Activated CD4-positive, alpha-beta T cell treated with anti-CD3 and anti-CD28 coated beads, Interleukin-2, amount 10 ng/mL, durations not matched to agents 7 days and 5 days (primary cell): ENCODE data around the gene B3GLCT. TPM values are rescaled to one million over a fixed set of nuclear protein-coding genes. Genes with fewer than 3 reads are reported as not detected.

ENCODE experiments used
- CTCF ChIA-PET: fragments of 350-600 bp; sonication (Branson Sonifier 250); formaldehyde crosslinking; loops from one replicate; lab custom pipeline; 2021; ENCODE audit warnings: antibody characterized with exemption; lab: Charles Lee
- POLR2A ChIA-PET: fragments of 350-600 bp; sonication (Branson Sonifier 250); formaldehyde crosslinking; loops from one replicate; lab custom pipeline; 2021; ENCODE audit warnings: antibody characterized with exemption; lab: Charles Lee
- DNase-seq: peaks from one replicate; pipeline ENCODE4 v3.0.0-alpha.2; 2020
- H3K27ac Mint-ChIP-seq: one replicate; pipeline ENCODE4 v1.8.0; 2021; ENCODE audit warnings: mild to moderate bottlenecking, moderate library complexity, mixed read lengths
- H3K27me3 Mint-ChIP-seq: one replicate; pipeline ENCODE4 v1.8.0; 2021; ENCODE audit warnings: mixed read lengths
- H3K36me3 Mint-ChIP-seq: one replicate; pipeline ENCODE4 v1.8.0; 2021; ENCODE audit warnings: low read depth, mixed read lengths
- H3K4me1 Mint-ChIP-seq: one replicate; pipeline ENCODE4 v1.8.0; 2021; ENCODE audit warnings: mixed read lengths
- H3K4me3 Mint-ChIP-seq: one replicate; pipeline ENCODE4 v1.8.0; 2021; ENCODE audit warnings: mild to moderate bottlenecking, moderate library complexity, mixed read lengths
- H3K9me3 Mint-ChIP-seq: one replicate; pipeline ENCODE4 v1.8.0; 2021; ENCODE audit warnings: mixed read lengths
- total RNA-seq, 2 experiments: library from RNA; stranded (reverse); gene quantifications; one replicate each; pipeline ENCODE4 v1.2.3, GENCODE V29; 2021

The B3GLCT gene
- total RNA-seq, result 1 to 10 TPM; 4.7 to 5.4 TPM

- H3K4me1 Mint-ChIP-seq, result peaks cover 29% of the 10 kb centered on the region
- peaks cover 2% of the 10 kb centered on the region for H3K36me3 Mint-ChIP-seq
- peaks cover 7% of the 10 kb centered on the region for H3K27me3 Mint-ChIP-seq
- peak within 1 kb of the TSS; percentile 85 for H3K27ac Mint-ChIP-seq
- POLR2A ChIA-PET, result interaction anchor here (0.8 kb wide), 1 partner anchor 394 kb away, joined by 3 read pairs; no protein-coding TSS in a partner anchor
- peak within 1 kb of the TSS; percentile 74 for H3K4me3 Mint-ChIP-seq
- H3K9me3 Mint-ChIP-seq, result no peaks in the 10 kb centered on the region
- peak; percentile 74 for DNase-seq
- CTCF ChIA-PET, result interaction anchor here (0.6 to 2.3 kb wide), 8 partner anchors 9 to 881 kb away, joined by 3 to 8 read pairs (median 4); no protein-coding TSS in a partner anchor
Observed at GRCh38 chr13:31199849-31200636, at the start of gene B3GLCT. Gene B3GLCT (plus strand): TSS chr13:31199975. CDS start chr13:31200085, 110 bp downstream.

DNA sequence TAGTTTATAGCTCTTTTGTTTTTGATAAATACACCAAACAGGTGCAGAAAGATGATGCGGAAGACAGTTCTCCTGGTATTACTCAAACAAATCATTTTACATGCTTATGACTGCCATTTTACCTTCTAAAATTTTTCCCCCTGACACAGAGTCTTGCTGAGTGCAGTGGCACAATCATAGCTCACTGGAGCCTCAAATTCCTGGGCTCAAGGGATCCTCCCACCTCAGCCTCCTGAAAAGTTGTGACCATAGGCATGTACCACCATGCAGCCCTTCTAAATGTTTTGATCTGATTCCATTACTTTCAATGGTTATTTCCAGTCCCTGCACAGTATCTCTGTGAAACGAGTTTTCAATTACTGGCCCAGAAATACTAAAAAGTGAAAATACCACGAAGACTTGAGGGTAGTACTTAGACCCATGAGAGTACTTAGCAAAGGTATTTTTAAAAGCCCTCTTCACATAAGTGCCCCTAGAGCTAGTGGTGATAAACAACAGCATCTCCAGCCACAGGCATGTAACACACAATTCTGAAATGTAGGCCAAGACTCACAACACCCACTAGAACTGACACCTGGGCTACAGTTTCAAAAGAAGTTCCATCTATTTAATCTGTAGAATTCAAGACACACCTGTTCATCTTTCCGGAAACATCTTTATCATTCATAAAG, 49.3 kb upstream of the B3GLCT start:
- ChIA-PET CTCF (interaction anchor here (1.0 to 1.6 kb wide), 4 partner anchors 9 to 50 kb away, joined by 3 to 7 read pairs (median 4); partner anchors contain the start of gene B3GLCT), POLR2A (interaction anchor here (0.6 kb wide), 1 partner anchor 535 kb away, joined by 11 read pairs; no protein-coding TSS in a partner anchor)
- DNase-seq, result no peak
- Mint-ChIP-seq H3K27me3 (no peaks in the 10 kb centered on the region), H3K27ac (no peak overlapping the region), H3K9me3 (no peaks in the 10 kb centered on the region), H3K36me3 (peaks cover 75% of the 10 kb centered on the region), H3K4me1 (peaks cover 40% of the 10 kb centered on the region), H3K4me3 (no peak overlapping the region)

DNA sequence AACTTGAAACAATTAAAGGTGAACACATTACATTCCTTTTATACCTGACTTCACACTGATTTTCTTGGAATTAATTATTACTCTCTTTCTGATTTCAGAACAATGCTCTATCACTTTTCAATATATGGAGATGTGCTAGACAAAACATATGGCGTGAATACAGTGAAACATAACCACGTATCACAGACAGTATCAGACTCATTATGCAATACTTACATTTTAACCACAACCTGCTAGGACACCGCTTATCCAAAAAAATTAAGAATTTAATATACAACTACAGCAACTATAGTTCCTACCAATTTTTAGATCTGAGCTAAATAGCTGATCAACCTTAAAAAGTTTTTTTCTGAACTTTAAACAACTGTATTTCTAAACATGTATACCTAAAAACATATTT, 47.9 kb upstream of the B3GLCT start:
- H3K27me3 Mint-ChIP-seq, result no peaks in the 10 kb centered on the region
- no peaks in the 10 kb centered on the region for H3K9me3 Mint-ChIP-seq
- POLR2A ChIA-PET, result no interaction called here

GRCh38 chr13:31154939-31155338, 44.8 kb upstream of the B3GLCT start:
- H3K4me3 Mint-ChIP-seq, result no peak overlapping the region
- POLR2A ChIA-PET, result no interaction called here
- H3K27ac Mint-ChIP-seq, result no peak overlapping the region
- no peaks in the 10 kb centered on the region for H3K9me3 Mint-ChIP-seq
- H3K36me3 Mint-ChIP-seq, result peaks cover 61% of the 10 kb centered on the region
- CTCF ChIA-PET, result no interaction called here
- DNase-seq, result no peak
- H3K4me1 Mint-ChIP-seq, result peaks cover 58% of the 10 kb centered on the region
- H3K27me3 Mint-ChIP-seq, result no peaks in the 10 kb centered on the region

More for the DNA sequence above, 47.9 kb upstream of the B3GLCT start:
- peaks cover 45% of the 10 kb centered on the region for H3K4me1 Mint-ChIP-seq
- no peak for DNase-seq
- H3K36me3 Mint-ChIP-seq, result peaks cover 73% of the 10 kb centered on the region
- no peak overlapping the region for H3K27ac Mint-ChIP-seq
- H3K4me3 Mint-ChIP-seq, result no peak overlapping the region
- CTCF ChIA-PET, result interaction anchor here (1.5 to 1.6 kb wide), 2 partner anchors 8 to 9 kb away, joined by 4 read pairs; no protein-coding TSS in a partner anchor

DNA sequence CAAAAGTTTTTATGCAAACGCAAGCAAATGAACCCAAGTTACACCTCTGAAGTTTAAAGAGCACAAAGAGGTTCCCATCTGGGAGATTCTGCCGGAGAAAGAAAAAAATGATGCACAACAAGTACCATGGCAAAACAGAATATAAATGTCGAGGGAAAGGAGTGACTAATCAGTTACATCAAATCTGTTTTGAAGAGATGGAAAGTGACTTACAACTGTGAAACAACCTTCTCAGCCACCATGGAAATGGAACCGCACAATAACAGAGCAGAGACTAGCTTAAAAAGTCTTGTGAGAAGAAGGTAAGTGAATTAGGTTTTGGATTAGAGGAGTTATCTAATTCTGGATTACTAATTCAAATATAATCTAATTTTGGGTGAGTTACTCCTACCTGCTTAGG, 40.5 kb upstream of the B3GLCT start:
- peak overlapping the region; percentile 98 for H3K4me3 Mint-ChIP-seq
- peak overlapping the region; percentile 28 for H3K27ac Mint-ChIP-seq
- H3K4me1 Mint-ChIP-seq, result peaks cover 57% of the 10 kb centered on the region
- H3K36me3 Mint-ChIP-seq, result peaks cover 35% of the 10 kb centered on the region
- POLR2A ChIA-PET, result no interaction called here
- CTCF ChIA-PET, result interaction anchor here (0.7 to 1.7 kb wide), 2 partner anchors 8 to 10 kb away, joined by 3 to 7 read pairs; no protein-coding TSS in a partner anchor
- DNase-seq, result no peak
- no peaks in the 10 kb centered on the region for H3K9me3 Mint-ChIP-seq
- no peaks in the 10 kb centered on the region for H3K27me3 Mint-ChIP-seq

DNA sequence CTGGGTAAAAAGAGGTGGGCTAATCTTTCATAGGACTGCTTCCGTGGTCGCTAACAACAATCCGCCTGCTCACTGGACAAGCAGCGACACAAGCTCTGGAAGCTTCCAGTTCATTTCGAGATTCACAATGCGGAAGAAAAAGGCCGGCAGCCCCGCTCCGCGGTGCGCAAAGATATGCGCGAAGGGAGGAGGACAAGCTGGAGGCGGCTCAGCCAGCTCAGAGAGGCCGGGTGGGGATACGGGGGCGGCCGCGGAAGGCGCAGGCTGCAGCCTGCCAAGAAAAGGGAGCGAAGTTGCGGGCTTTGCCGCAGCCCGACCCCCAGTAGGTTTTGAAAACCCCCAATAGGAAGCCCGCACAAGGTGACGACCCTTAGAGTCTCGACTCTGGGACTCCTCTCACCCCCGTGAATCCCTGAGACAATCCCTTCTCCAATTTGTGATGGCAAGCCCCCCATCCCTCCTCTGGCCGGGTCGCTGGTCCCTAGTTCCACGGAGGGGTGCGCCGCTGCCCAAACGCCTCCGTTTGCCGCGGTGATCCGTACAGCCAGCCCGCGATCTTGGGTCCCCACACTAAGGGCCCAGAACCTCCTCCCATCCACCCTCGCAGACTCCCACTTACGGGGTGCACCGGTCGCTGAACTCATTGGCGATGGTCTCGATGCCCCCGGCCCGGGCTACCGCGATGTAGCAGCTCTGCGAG, 38.8 kb upstream of the B3GLCT start:
- ChIA-PET CTCF (interaction anchor here (0.5 to 1.7 kb wide), 7 partner anchors 9 to 749 kb away, joined by 3 to 7 read pairs (median 3); no protein-coding TSS in a partner anchor), POLR2A (no interaction called here)
- peak overlapping the region; percentile 98 for H3K4me3 Mint-ChIP-seq
- no peaks in the 10 kb centered on the region for H3K9me3 Mint-ChIP-seq
- DNase-seq, result peak; percentile 76
- H3K36me3 Mint-ChIP-seq, result peaks cover 22% of the 10 kb centered on the region
- peak overlapping the region; percentile 99 for H3K27ac Mint-ChIP-seq
- H3K4me1 Mint-ChIP-seq, result peaks cover 47% of the 10 kb centered on the region
- no peaks in the 10 kb centered on the region for H3K27me3 Mint-ChIP-seq

GRCh38 chr13:31161557-31162150, 38.1 kb upstream of the B3GLCT start, which contains the start of gene HSPH1:
Gene HSPH1 (minus strand): TSS chr13:31161904. CDS start chr13:31161582, 322 bp downstream.
- POLR2A ChIA-PET, result no interaction called here
- H3K27ac Mint-ChIP-seq, result peak within 1 kb of the TSS; percentile 99

DNA sequence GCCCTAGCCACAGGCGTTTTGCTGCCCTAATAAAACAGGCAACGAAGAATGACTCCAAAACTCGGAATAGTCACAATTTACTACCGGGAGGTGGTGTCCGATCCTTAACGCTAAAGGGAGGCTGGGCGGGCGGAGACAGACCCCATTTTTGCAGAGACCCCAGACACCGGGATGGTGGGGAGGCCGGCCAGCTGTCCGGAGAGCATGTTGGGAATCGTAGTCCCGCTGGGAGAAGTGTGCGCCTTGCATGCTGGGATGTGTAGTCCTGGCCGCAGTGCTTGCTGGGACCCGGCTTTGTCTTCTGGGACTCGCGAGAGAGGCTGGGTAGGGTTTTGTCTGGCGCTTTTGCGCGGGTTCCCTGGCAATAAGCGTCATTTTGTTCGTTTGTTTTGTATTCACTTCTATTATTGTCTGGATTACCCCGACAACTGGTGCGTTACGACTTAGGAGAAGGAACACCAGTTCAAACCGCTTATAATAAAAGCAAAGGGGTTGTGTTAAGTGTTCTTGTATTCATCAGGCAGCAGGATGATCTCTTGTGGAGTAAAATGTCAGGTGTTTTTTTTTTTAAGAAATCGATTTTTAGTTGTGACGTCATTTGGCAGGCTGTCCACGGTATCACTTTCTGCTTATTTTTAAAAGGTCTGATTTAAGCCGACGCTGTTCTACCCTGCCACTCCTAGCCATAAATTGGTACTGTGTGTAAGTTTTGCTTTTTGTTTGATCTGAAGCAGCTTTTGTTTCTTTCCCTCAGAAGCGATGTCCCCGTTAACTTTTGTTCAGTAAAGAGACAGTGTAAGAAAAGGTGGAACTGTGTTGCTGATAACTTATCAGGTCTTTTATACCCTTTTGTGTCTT, 37.4 kb upstream of the B3GLCT start:
- Mint-ChIP-seq H3K4me3 (peak overlapping the region; percentile 98), H3K27ac (peak overlapping the region; percentile 99), H3K36me3 (peaks cover 16% of the 10 kb centered on the region), H3K27me3 (no peaks in the 10 kb centered on the region), H3K4me1 (peaks cover 40% of the 10 kb centered on the region), H3K9me3 (no peaks in the 10 kb centered on the region)
- peak; percentile 98 for DNase-seq
- ChIA-PET POLR2A (no interaction called here), CTCF (interaction anchor here (1.4 to 1.5 kb wide), 2 partner anchors 17 to 38 kb away, joined by 3 read pairs; partner anchors contain the start of gene B3GLCT)

More at GRCh38 chr13:31161557-31162150, 38.1 kb upstream of the B3GLCT start, which contains the start of gene HSPH1:
- Mint-ChIP-seq H3K27me3 (no peaks in the 10 kb centered on the region), H3K36me3 (peaks cover 20% of the 10 kb centered on the region), H3K9me3 (no peaks in the 10 kb centered on the region), H3K4me1 (peaks cover 45% of the 10 kb centered on the region), H3K4me3 (peak within 1 kb of the TSS; percentile 98)
- CTCF ChIA-PET, result interaction anchor here (1.4 kb wide), 2 partner anchors 10 to 16 kb away, joined by 3 to 4 read pairs; no protein-coding TSS in a partner anchor
- DNase-seq, result peak; percentile 99

GRCh38 chr13:31166591-31166990, 33.2 kb upstream of the B3GLCT start:
- H3K36me3 Mint-ChIP-seq, result peaks cover 5% of the 10 kb centered on the region
- CTCF ChIA-PET, result no interaction called here
- no peak overlapping the region for H3K4me3 Mint-ChIP-seq
- peaks cover 35% of the 10 kb centered on the region for H3K4me1 Mint-ChIP-seq
- no peaks in the 10 kb centered on the region for H3K27me3 Mint-ChIP-seq
- POLR2A ChIA-PET, result no interaction called here
- H3K9me3 Mint-ChIP-seq, result no peaks in the 10 kb centered on the region
- H3K27ac Mint-ChIP-seq, result no peak overlapping the region
- DNase-seq, result no peak

DNA sequence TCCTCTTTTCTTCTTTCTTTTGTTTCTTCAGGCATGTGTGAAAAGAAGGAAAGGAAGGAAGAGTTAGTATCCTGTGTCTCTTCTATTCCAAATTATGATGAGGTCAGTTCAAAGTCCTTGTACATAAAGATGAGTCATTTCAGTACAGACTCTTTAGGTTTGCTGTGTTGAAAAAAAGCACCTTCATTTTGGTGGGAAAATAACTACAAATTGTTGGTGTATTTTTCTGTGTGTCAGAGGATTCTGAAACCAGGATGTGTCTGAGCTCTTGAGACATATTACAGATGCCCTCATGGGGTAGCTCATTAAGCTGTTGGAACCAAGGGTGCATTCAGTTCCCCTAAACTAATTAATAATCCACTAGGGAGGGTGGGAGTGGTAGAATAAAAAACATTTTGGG, 32.3 kb upstream of the B3GLCT start:
- DNase-seq, result no peak
- CTCF ChIA-PET, result interaction anchor here (1.0 to 1.6 kb wide), 2 partner anchors 13 to 23 kb away, joined by 3 to 4 read pairs; no protein-coding TSS in a partner anchor
- H3K9me3 Mint-ChIP-seq, result no peaks in the 10 kb centered on the region
- H3K36me3 Mint-ChIP-seq, result peaks cover 2% of the 10 kb centered on the region
- H3K27ac Mint-ChIP-seq, result no peak overlapping the region
- no peaks in the 10 kb centered on the region for H3K27me3 Mint-ChIP-seq
- H3K4me3 Mint-ChIP-seq, result no peak overlapping the region
- POLR2A ChIA-PET, result no interaction called here
- peaks cover 35% of the 10 kb centered on the region for H3K4me1 Mint-ChIP-seq

DNA sequence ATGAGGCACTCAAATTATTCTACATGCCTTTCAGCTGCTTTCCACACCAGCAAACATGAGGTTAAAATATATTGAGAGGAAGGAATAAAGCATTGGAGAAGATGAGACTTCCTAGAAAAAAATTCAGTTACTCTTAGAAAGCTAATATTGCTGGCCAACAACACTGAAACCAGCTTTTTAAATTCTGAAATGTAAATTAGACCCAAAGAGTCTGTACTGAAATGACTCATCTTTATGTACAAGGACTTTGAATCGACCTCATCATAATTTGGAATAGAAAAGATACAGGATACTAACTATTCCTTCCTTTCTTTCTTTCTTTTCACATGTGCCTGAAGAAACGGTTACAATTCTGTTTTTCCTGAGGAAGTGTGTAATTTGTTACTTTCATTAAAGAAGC, 31.6 kb upstream of the B3GLCT start:
- Mint-ChIP-seq H3K4me3 (no peak overlapping the region), H3K27ac (peak overlapping the region; percentile 68), H3K36me3 (peaks cover 2% of the 10 kb centered on the region), H3K27me3 (peaks cover under 1% of the 10 kb centered on the region), H3K9me3 (no peaks in the 10 kb centered on the region), H3K4me1 (peaks cover 29% of the 10 kb centered on the region)
- ChIA-PET CTCF (interaction anchor here (1.0 to 1.6 kb wide), 2 partner anchors 12 to 22 kb away, joined by 3 to 4 read pairs; no protein-coding TSS in a partner anchor), POLR2A (no interaction called here)
- no peak for DNase-seq
